D721Med (cell line): ENCODE measurements around the gene C1orf226.

ENCODE experiments used
- DNase-seq: peaks from one replicate; pipeline ENCODE4 v3.0.0; 2011; ENCODE audit warnings: low spot score; ENCODE audit not compliant: insufficient read length
- FAIRE-seq: peaks from 2 replicates; lab custom pipeline; 2011; peaks lifted over from hg19 to GRCh38; lab: Jason Lieb, UNC
- TF ChIP-seq, protein P1 (sequence below): IDR thresholded peaks from 2 replicates; pipeline ENCODE4 v1.5.1; 2012; ENCODE audit warnings: mild to moderate bottlenecking, control low read depth; ENCODE audit not compliant: insufficient read depth; ENCODE audit errors: missing control alignments

Gene C1orf226

GRCh38 chr1:162388083-162388594 is 6.6 kb downstream of the C1orf226 start:
- TF ChIP-seq, protein P1, sequence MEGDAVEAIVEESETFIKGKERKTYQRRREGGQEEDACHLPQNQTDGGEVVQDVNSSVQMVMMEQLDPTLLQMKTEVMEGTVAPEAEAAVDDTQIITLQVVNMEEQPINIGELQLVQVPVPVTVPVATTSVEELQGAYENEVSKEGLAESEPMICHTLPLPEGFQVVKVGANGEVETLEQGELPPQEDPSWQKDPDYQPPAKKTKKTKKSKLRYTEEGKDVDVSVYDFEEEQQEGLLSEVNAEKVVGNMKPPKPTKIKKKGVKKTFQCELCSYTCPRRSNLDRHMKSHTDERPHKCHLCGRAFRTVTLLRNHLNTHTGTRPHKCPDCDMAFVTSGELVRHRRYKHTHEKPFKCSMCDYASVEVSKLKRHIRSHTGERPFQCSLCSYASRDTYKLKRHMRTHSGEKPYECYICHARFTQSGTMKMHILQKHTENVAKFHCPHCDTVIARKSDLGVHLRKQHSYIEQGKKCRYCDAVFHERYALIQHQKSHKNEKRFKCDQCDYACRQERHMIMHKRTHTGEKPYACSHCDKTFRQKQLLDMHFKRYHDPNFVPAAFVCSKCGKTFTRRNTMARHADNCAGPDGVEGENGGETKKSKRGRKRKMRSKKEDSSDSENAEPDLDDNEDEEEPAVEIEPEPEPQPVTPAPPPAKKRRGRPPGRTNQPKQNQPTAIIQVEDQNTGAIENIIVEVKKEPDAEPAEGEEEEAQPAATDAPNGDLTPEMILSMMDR, result no peak
- no peak for DNase-seq
- FAIRE-seq, result no peak

- TF ChIP-seq, protein P1, result no peak
- FAIRE-seq (no peak), DNase-seq (no peak)
Observed at GRCh38 chr1:162388615-162389014, 7.1 kb downstream of the C1orf226 start.

- FAIRE-seq, result peak; percentile 96
- TF ChIP-seq, protein P1, result no peak
- DNase-seq, result peak; percentile 83
Observed at GRCh38 chr1:162389021-162389818, 7.7 kb downstream of the C1orf226 start.

GRCh38 chr1:162389971-162390370 is 8.4 kb downstream of the C1orf226 start:
- no peak for FAIRE-seq
- DNase-seq, result no peak
- TF ChIP-seq, protein P1, result no peak

GRCh38 chr1:162390396-162391185 is 9.1 kb downstream of the C1orf226 start:
- TF ChIP-seq, protein P1, result no peak
- FAIRE-seq (no peak), DNase-seq (no peak)

- TF ChIP-seq, protein P1, result peak; percentile 97
- FAIRE-seq, result peak; percentile 97
- DNase-seq, result no peak
Observed at GRCh38 chr1:162391790-162392563, 10.4 kb downstream of the C1orf226 start.
